Kidney (tissue), 14 donors: Measurements from ENCODE around the gene SULT4A1. TPM values are rescaled to one million over a fixed set of nuclear protein-coding genes. Genes with fewer than 3 reads are reported as not detected.
A peak's percentile ranks its signal among the peaks of the same experiment; 100 is the strongest.

Experiments used
- DNase-seq, 5 donors: peaks; one replicate each; pipeline ENCODE4 v3.0.0-alpha.2; 2013 to 2020
- FAIRE-seq: peaks from 2 replicates; lab custom pipeline; 2012; peaks lifted over from hg19 to GRCh38; lab: Jason Lieb, UNC
- H3K27ac ChIP-seq, 2 donors: one replicate each; pipeline ENCODE4 v1.7.0; 2013; ENCODE audit warnings: low read depth in 2 of 2, low read length in 2 of 2, inconsistent platforms in 1 of 2
- H3K27me3 ChIP-seq: one replicate; pipeline ENCODE4 v1.7.1; 2013; ENCODE audit warnings: low read length, inconsistent platforms; ENCODE audit not compliant: control insufficient read depth, insufficient read depth
- H3K36me3 ChIP-seq, 3 donors: one replicate each; pipeline versions ENCODE4 v1.7.0 to v1.7.1; 2013; ENCODE audit warnings: low read length in 3 of 3, control low read depth in 1 of 3, inconsistent platforms in 1 of 3; ENCODE audit not compliant: insufficient read depth in 3 of 3, control insufficient read depth in 2 of 3
- H3K4me1 ChIP-seq, 3 donors: one replicate each; pipeline versions ENCODE4 v1.7.0 to v1.7.1; 2013; ENCODE audit warnings: low read length in 3 of 3, inconsistent platforms in 1 of 3, low read depth in 1 of 3; ENCODE audit not compliant: control insufficient read depth in 2 of 3, insufficient read depth in 2 of 3
- H3K4me3 ChIP-seq, 3 donors: one replicate each; pipeline versions ENCODE4 v1.7.0 to v1.8.1; 2013; ENCODE audit warnings: low read length in 3 of 3, control low read depth in 1 of 3, inconsistent platforms in 1 of 3
- H3K9ac ChIP-seq, 3 donors: one replicate each; pipeline versions ENCODE4 v1.7.0 to v1.7.1; 2013; ENCODE audit warnings: low read length in 3 of 3, control low read depth in 1 of 3, inconsistent platforms in 1 of 3
- H3K9me3 ChIP-seq, 3 donors: one replicate each; pipeline versions ENCODE4 v1.7.0 to v1.7.1; 2013; ENCODE audit warnings: low read length in 3 of 3, control low read depth in 1 of 3, inconsistent platforms in 1 of 3; ENCODE audit not compliant: control insufficient read depth in 2 of 3, insufficient read depth in 1 of 3
- CTCF ChIP-seq: IDR thresholded peaks from 3 replicates; pipeline ENCODE4 v1.5.1; 2012; ENCODE audit warnings: mild to moderate bottlenecking, moderate library complexity, borderline replicate concordance; ENCODE audit not compliant: insufficient read depth; ENCODE audit errors: extremely low read depth
- intact Hi-C: fragments of 100-400 bp; cut with DNase I; formaldehyde crosslinking; loops from one replicate; pipeline ENCODE4 v1.11.1; 2022
- polyA plus RNA-seq: library from polyadenylated mRNA; stranded (reverse); fragments of 350-450 nt; fragmentation: Illumina TruSeq; extraction: RNeasy Lipid Tissue Mini Kit (QIAGEN cat#74804); gene quantifications from one replicate; pipeline ENCODE4 v1.2.3, GENCODE V29; 2014; ENCODE audit warnings: low read depth, low replicate concordance; ENCODE audit not compliant: insufficient read depth
- total RNA-seq: library from RNA; stranded (reverse); fragmentation: NEBNext Ultra II Directional; extraction: Animal tissue kit (Norgen Biotek cat#: 25700); gene quantifications from one replicate; pipeline ENCODE4 v1.2.1, GENCODE V29; 2021
- donor health status: control.
- donor health status: control.
- donor health status: control.
- donor health status: control.
- donor health status: control.
- donor health status: DM: yes; HTN: yes; CAD: no.
- donor health status: Normal renal cell carcinoma (clear cell type).

The SULT4A1 gene
- total and polyA plus RNA-seq, 2 donors from 2014 or later: 0.52 to 0.57 TPM

DNA sequence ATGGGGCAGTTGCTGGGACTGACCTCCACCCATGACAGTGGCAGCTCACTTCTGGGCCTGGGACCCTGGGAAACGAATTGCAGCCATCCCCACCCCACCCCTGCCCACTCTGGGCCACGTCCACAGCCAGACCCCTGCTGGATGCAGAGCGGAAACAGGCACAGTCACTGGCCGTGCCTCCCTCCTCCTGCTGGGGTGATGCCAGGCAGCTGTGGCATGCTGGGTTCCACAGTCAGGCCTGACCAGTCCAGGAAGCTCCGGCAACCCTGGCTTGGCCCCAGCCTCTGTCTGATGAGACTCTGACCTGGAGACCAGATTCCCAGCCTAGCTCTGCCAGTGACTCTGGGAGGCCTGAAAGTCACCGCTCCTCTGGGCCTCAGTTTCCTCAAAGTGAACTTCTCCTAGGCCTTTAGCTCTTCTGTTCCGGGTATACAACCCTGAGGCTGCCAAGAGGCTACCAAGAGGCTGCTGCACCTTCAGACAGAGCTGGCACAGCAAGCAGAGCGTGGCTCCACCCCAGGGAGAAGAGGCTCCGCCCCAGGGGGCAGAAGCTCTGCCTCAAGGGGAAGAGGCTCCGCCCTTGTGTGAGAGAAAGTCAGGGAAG lies 8.9 kb downstream of the SULT4A1 start:
- DNase-seq (peak in 1 of 5 donors; percentile 41), FAIRE-seq (no peak)
- H3K4me3 ChIP-seq: no peak overlapping the region
- H3K4me1 ChIP-seq: no peaks in the 10 kb centered on the region
- peaks cover 0 to 3% (median 0%) of the 10 kb centered on the region in 3 donors for H3K9me3 ChIP-seq
- intact Hi-C loops: no loop called here
- no peaks in the 10 kb centered on the region for H3K27me3 ChIP-seq
- H3K27ac ChIP-seq: no peak overlapping the region
- TF ChIP-seq CTCF: no peak
- no peak overlapping the region for H3K9ac ChIP-seq
- no peaks in the 10 kb centered on the region for H3K36me3 ChIP-seq

GRCh38 chr22:43852573-43853327 lies 9.6 kb downstream of the SULT4A1 start:
- Histone ChIP-seq H3K4me1 (no peaks in the 10 kb centered on the region), H3K9me3 (peaks cover 0 to 3% (median 0%) of the 10 kb centered on the region in 3 donors), H3K27ac (no peak overlapping the region), H3K9ac (no peak overlapping the region), H3K27me3 (no peaks in the 10 kb centered on the region), H3K36me3 (no peaks in the 10 kb centered on the region), H3K4me3 (no peak overlapping the region)
- DNase-seq (peak in 1 of 5 donors; percentile 49), FAIRE-seq (no peak)
- TF ChIP-seq CTCF: no peak
- intact Hi-C loops: no loop called here

DNA sequence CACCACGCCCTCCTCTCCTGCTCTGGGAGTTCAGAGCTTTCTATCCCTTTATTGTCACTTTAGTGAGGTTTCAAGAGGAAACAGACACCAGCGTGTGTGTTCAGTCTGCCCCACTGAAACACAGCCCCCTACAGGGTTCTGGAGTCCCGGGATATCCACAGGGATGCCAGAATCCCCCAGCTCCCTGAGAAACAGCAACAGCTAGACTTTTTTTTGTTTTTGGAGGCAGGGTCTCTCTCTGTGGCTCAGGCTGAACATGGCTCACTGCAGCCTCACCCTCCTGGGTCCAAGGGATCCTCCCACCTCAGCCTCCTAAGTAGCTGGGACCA lies 10.4 kb downstream of the SULT4A1 start:
- H3K4me1 ChIP-seq: no peaks in the 10 kb centered on the region
- H3K27me3 ChIP-seq: no peaks in the 10 kb centered on the region
- no peak overlapping the region for H3K9ac ChIP-seq
- no peak for TF ChIP-seq CTCF
- H3K27ac ChIP-seq: no peak overlapping the region
- DNase-seq (peak in 2 of 5 donors; percentile 3 to 16), FAIRE-seq (no peak)
- H3K4me3 ChIP-seq: no peak overlapping the region
- intact Hi-C loops: no loop called here
- no peaks in the 10 kb centered on the region for H3K36me3 ChIP-seq
- peaks cover 0 to 3% (median 0%) of the 10 kb centered on the region in 3 donors for H3K9me3 ChIP-seq
